GM13976 (cell line): ENCODE results near the gene LMAN2.

Experiments
- DNase-seq: peaks from one replicate; pipeline ENCODE4 v3.0.0; 2012; ENCODE audit warnings: low spot score
- in situ Hi-C: fragments of 300-500 bp; cut with MboI; formaldehyde crosslinking; loops from one replicate; pipeline ENCODE4 v1.12.0; 2022; ENCODE audit warnings: low sequenced_read_pairs, mixed read lengths, inconsistent platforms; ENCODE audit not compliant: unreplicated experiment
- TF ChIP-seq, protein P1 (sequence below): IDR thresholded peaks from 2 replicates; pipeline ENCODE4 v1.5.1; 2012; ENCODE audit warnings: borderline replicate concordance, mild to moderate bottlenecking; ENCODE audit not compliant: insufficient read depth; ENCODE audit errors: extremely low read depth, missing control alignments, control extremely low read depth

Gene LMAN2, protein sequence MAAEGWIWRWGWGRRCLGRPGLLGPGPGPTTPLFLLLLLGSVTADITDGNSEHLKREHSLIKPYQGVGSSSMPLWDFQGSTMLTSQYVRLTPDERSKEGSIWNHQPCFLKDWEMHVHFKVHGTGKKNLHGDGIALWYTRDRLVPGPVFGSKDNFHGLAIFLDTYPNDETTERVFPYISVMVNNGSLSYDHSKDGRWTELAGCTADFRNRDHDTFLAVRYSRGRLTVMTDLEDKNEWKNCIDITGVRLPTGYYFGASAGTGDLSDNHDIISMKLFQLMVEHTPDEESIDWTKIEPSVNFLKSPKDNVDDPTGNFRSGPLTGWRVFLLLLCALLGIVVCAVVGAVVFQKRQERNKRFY

DNA sequence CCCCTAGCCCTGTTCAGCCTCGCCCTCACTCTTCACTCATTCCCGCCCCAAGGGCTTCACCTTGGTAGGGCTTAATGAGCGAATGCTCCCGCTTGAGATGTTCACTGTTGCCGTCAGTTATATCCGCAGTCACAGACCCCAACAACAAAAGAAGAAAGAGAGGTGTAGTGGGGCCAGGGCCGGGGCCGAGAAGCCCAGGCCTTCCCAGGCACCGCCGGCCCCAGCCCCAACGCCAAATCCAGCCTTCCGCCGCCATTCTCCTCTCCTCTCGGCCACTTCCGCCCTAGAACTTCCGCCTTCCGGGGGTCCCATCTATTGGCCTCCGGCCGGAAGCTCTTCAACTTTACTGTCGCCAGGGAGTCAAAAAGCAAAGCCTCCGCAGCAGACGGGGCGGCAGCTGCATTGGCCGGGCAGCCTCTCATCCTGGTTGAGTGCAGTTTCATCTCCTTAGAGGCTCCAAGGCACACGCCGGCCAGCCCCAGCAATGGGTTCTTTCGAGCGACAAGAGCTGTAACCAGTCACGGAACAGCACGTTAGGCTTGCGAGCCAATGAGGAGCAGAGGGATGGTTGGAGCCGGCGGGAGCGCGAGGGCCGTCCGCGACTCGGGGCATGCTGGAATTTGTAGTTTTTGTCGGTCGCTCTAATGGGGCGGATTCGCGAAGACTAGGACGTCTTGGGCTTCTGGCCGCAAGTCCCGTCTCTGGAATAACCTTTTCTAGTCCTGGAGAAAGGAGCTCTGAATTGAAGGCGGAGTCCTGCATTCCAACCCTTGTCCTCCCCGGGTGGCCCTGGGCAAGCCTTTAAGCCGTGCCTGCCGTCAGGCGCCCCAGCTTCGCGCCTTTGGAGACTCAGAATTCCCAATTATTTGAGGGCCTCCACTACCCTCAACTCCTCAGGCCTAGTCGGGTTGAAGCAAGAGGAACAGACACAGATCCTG is at the start of gene LMAN2:
Gene LMAN2, minus strand, starts transcription at position 277 of the 938 bp plus-strand sequence. Its CDS starts 21 bp downstream, at position 256.
- TF ChIP-seq, protein P1, sequence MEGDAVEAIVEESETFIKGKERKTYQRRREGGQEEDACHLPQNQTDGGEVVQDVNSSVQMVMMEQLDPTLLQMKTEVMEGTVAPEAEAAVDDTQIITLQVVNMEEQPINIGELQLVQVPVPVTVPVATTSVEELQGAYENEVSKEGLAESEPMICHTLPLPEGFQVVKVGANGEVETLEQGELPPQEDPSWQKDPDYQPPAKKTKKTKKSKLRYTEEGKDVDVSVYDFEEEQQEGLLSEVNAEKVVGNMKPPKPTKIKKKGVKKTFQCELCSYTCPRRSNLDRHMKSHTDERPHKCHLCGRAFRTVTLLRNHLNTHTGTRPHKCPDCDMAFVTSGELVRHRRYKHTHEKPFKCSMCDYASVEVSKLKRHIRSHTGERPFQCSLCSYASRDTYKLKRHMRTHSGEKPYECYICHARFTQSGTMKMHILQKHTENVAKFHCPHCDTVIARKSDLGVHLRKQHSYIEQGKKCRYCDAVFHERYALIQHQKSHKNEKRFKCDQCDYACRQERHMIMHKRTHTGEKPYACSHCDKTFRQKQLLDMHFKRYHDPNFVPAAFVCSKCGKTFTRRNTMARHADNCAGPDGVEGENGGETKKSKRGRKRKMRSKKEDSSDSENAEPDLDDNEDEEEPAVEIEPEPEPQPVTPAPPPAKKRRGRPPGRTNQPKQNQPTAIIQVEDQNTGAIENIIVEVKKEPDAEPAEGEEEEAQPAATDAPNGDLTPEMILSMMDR: no peak
- peak; percentile 96 for DNase-seq
- in situ Hi-C loops: no loop called here

DNA sequence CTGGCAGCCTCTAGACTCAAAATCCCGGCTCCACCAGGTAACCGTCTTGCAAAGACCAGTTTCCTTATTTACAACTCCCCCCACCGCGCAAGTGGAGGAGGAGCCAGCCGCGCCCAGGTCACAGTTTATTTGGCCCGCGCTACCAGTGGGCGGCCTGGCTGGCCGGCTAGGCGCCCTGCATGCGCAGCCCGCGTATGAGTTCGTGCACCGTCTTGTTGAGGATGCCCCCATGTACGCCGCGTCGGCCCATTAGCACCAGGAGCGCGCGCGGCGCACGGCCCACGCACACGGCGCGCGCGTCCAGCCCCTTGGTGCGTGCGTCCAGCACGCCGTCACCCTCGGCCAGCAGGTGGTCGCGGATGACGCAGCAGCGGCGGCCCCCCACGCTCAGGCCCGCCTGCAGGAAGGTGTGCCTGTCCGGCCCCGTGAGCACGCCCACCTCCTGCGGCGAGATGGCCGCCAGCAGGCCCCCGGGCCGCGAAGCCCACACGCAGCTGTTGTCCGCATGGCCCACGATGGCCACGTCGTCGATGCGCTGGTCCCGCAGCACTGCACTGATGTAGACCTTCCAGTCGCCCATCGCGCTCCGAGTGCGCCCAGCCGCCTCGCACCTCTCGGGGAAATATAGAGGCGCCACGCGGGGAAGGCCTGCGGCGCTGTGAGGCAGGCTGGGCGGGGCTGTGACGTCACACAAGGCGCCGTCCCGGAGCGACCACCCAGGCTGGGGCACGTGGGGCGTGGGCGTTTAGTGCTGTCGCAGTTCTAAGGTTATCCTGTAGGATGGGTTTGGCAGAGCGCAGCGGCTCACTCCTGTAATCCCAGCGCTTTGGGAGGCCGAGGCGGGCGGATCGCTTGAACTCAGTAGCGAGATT is 48.8 kb upstream of the LMAN2 start, which contains the start of gene PFN3:
Gene PFN3, minus strand, starts transcription at position 665 of the 872 bp plus-strand sequence. Its CDS starts 85 bp downstream, at position 580.
- in situ Hi-C loops: loop anchor here (10.0 kb wide), 1 partner anchor 55 kb away; no protein-coding TSS in a partner anchor
- TF ChIP-seq, protein P1: no peak
- no peak for DNase-seq

DNA sequence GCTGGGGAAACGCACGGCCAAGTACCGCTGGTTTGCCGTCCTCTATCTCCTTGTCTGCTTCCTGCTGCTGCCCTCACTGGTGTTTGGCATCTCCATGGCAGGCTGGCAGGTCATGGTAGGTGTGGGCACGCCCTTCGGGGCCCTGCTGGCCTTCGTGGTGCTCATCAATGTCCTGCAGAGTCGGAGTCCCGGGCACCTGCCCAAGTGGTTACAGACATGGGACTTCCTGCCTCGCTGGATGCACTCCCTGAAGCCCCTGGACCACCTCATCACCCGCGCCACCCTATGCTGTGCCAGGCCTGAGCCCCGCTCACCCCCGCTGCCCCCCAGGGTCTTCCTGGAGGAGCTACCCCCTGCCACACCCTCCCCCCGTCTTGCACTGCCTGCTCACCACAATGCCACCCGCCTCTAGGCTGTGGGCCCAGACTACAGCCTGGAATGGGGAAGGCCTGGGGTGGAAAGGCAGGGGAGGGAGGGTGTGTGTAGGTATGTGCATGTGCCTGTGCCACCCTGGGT is 46.5 kb upstream of the LMAN2 start:
- no peak for DNase-seq
- in situ Hi-C loops: no loop called here
- TF ChIP-seq, protein P1: no peak

DNA sequence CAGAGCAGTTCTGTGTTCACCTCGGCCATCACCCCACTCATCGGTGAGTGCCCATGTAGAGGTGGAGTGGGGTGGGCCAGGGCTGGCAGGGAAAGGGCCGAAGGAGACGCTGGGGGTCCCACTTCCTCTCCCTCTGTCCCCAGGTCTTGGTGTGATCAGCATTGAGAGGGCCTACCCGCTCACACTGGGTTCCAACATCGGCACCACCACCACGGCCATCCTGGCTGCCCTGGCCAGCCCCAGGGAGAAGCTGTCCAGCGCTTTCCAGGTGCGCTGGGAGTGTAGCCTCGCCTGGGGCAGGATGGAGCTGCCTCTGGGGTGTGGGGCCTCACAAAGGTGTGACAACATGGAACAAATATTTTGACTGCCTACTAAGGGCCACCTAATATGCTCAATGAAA is 45.3 kb upstream of the LMAN2 start:
- in situ Hi-C loops: no loop called here
- TF ChIP-seq, protein P1: no peak

DNA sequence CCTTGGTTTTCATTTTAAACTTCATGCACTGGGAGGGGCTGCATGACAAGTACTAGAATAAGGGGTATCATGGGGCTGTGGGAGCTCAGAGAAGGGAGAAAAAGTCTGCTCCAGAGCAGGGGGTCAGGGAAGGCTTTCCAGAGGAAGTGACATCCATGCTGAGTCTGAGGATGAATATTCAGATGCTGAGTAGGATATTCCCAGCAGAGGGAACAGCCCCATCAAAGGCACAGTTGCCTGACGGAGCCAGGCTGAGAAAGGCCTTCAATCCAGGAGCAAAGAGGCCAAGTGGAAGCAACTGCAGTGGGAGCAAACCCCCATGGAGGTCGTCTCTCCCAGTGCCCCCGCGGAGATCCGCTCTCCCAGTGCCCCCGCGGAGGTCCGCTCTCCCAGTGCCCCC is 44.6 kb upstream of the LMAN2 start:
- in situ Hi-C loops: no loop called here
- no peak for DNase-seq
- TF ChIP-seq, protein P1: no peak

More for the DNA sequence above, 45.3 kb upstream of the LMAN2 start:
- no peak for DNase-seq

DNA sequence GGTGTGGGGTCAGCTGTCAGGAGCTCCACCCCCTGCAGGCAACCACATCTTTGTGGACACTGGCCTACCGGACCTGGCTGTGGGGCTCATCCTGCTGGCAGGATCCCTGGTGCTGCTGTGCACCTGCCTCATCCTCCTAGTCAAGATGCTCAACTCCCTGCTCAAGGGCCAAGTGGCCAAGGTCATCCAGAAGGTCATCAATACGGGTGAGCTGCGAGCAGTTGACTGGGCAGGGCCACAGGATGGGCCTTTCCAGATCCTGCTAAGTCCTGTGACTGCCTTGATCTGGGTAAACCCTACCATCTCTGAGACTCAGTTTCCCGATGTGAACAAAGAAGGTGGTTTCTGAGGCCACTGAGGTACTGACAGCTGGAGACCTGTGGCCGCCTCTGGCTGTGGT is 42.5 kb upstream of the LMAN2 start:
- DNase-seq: no peak
- TF ChIP-seq, protein P1: no peak
- in situ Hi-C loops: no loop called here
